Skin of body (tissue), 2 donors: ENCODE data around the gene AQP1. TPM values are rescaled to one million over a fixed set of nuclear protein-coding genes. Genes with fewer than 3 reads are reported as not detected.

Experiments
- DNase-seq: peaks from one replicate; lab custom pipeline; 2025; lab: John Stamatoyannopoulos, UW
- total RNA-seq: library from RNA; depleted of rRNA; stranded (reverse); fragments of >200 nt; gene quantifications from one replicate; pipeline ENCODE4 v1.2.3, GENCODE V29; 2014

AQP1 gene
- total RNA-seq, 1 donor from 2014 or later: 56.5 TPM

GRCh38 chr7:30920584-30921539 lies 9.2 kb downstream of the AQP1 start:
- DNase-seq: no peak

GRCh38 chr7:30921540-30922401 lies 10.1 kb downstream of the AQP1 start:
- no peak for DNase-seq

DNA sequence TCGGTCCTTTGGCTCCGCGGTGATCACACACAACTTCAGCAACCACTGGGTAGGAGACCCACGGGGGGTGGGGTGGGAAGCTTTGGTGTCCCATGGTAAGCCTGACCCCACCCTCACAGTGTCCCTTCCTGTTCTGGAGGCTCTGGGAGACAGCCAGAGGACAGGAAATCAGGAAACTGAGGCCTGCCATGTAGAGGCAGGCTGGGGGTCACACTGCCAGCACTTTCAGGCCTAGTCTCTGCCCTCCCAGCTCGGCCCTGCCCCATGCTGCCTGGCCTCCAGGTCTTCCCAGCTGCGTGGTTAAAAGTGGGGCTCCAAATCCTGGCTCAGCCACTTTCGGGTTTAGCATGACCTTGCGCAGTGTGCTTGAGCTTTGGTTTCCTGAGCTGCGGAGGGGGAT lies 10.9 kb downstream of the AQP1 start:
- no peak for DNase-seq

- no peak for DNase-seq
These were observed 11.5 kb downstream of the AQP1 start for GRCh38 chr7:30923009-30923773.

DNA sequence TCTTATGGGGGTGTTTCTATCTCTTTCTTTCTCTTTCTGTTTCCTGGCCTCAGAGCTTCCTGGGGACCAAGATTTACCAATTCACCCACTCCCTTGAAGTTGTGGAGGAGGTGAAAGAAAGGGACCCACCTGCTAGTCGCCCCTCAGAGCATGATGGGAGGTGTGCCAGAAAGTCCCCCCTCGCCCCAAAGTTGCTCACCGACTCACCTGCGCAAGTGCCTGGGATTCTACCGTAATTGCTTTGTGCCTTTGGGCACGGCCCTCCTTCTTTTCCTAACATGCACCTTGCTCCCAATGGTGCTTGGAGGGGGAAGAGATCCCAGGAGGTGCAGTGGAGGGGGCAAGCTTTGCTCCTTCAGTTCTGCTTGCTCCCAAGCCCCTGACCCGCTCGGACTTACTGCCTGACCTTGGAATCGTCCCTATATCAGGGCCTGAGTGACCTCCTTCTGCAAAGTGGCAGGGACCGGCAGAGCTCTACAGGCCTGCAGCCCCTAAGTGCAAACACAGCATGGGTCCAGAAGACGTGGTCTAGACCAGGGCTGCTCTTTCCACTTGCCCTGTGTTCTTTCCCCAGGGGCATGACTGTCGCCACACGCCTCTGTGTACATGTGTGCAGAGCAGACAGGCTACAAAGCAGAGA lies 12.2 kb downstream of the AQP1 start:
- DNase-seq: no peak

GRCh38 chr7:30924624-30925023 lies 13.0 kb downstream of the AQP1 start:
- no peak for DNase-seq

- DNase-seq: no peak
These were observed 13.5 kb downstream of the AQP1 start for GRCh38 chr7:30925117-30925516.

DNA sequence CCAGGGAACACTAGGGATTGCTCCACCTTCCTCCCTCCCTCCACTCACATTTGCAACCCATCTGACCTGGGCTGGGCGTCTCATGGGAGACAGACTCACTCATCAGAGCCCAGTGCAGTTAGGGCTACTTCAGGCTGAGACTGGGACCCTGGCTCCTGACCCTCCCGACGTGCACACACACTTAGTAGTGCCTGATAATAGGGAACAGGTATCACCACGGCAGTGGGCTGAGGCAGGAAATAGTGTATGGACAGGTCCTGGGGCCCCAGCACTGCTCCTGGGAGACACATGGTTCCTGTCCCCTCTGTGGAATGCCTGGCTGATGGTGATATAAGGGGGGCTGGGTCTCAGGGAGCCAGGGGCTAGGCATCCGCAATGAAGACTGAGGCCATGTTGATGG lies 14.3 kb downstream of the AQP1 start:
- DNase-seq: no peak

DNA sequence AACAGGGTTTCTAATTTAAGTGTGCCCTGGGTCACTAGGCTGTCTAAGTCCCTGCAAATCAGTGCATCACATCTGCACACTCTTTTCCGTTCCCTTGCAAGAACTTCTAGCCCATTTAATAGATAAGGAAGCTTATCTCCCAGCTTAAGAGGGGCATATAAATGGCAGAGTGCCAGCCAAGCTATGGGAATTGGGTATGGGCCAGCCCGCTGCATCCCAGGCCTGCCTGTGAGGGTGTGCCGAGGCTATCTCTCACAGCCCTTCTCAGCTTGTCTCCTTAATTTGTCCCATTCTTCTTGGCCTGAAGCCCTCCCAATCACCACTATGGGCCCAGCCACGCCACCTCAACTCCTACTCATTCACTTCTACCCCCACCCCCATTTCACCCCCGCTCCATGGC lies 14.7 kb downstream of the AQP1 start:
- DNase-seq: no peak

GRCh38 chr7:30927040-30927439 lies 15.4 kb downstream of the AQP1 start:
- no peak for DNase-seq

DNA sequence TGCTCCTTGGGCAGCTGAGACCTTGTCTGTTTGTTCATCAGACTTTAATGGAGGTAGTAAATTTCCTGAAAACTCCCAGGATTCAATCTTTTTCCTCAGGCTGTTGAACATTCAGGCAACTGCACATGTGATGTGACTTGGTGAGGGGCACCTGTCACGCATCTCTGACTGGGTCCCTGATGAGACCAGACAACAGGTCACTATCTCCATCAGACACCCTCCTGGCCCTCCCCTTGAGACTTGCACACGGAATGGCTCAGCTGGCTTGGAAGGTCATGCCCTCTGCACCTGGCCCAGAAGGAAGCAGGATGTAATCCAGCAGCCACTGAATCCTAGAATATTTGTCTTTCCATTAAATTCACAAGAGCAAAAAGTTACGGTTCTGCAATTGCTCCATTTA lies 15.9 kb downstream of the AQP1 start:
- no peak for DNase-seq

DNA sequence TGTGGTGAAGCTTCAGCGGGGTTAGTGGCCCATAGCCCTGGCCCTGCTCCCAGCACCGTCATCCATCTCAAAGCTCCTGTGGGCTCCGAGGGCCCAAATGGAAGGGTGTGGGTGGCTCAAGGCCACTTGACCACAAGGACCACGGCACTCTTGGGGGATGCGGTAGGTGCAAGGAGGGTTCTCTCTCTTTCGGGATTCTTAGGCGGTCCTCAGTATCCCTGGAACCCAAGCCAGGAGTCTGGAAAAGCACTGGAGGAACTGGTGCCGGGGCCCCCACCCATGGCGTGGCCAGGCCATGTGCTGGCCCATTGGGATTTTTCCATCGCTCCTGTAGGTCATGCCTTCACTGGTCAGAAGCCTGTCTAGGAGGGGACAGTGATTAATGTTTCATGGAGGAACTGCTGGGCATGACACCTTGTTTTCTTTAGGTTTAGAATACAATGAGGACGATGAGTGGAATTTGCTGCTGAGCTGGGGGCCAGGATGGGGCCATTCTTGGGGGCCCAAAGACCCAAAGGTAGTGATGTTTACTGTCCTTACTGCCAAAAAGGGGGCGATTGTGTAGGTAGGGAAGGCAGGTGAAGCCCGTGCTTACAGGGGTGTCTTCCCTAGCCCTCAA lies 16.7 kb downstream of the AQP1 start:
- DNase-seq: no peak

- no peak for DNase-seq
These were observed 18.0 kb downstream of the AQP1 start for GRCh38 chr7:30929686-30930085.

DNA sequence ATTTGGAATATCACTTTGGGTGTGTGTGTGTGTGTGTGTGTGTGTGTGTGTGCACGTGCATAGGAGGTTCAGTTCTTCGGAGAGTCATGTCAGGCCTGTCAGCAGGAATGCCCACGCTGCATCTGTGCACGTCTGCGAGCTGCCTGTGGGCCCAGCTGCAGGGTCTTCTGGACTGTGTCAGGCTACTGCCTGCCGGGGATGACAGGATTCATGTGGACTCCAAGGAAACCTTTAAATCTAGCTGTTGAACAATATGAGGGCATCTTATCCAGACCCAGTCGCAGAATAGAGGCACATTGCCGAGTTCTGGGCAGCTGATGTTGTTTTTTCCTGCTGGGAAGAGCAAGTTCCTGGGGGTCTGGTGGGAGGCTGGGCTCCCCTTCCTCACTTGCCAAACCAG lies 19.0 kb downstream of the AQP1 start:
- no peak for DNase-seq

GRCh38 chr7:30931161-30931928 lies 19.7 kb downstream of the AQP1 start:
- DNase-seq: no peak

GRCh38 chr7:30931929-30932540 lies 20.4 kb downstream of the AQP1 start:
- no peak for DNase-seq

DNA sequence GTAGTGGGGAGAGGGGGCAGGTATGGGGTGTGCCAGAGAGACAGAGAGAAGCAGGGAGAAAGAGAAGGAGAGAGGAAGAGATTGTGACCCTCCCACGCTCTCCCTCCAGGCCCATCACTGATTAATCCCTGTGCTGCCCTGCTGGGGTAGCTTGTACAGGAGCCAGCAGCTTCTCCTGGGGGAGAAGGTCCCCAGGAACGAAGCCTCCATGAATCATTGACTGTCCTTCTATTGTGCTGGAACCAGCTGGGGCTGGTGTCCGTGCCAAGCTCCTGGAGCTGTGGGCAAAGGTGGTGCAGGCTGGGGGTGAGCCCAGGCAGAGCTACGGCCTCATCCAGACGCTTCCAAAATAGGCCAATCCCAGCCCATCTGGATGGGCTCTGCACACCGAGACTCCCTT lies 20.9 kb downstream of the AQP1 start:
- DNase-seq: no peak

GRCh38 chr7:30933124-30933974 lies 21.7 kb downstream of the AQP1 start:
- no peak for DNase-seq
